Measurements from ENCODE around the gene RAD51B.

- TF ChIP-seq CTCF (IDR thresholded peaks at IDR 0.05) (peak in 3 of 6 experiments; percentile 35 to 53 (median 45)), POLR2A (IDR thresholded peaks at IDR 0.05) (no peak)
Measured at GRCh38 chr14:68297876-68298468, 478.4 kb downstream of the RAD51B start.

Data from thyroid gland (tissue), 4 donors.